Natural killer cell (primary cell): ENCODE data around the gene ZNF507. TPM values are rescaled to one million over a fixed set of nuclear protein-coding genes. Genes with fewer than 3 reads are reported as not detected.
A peak's percentile ranks its signal among the peaks of the same experiment; 100 is the strongest.

Source experiments
- ATAC-seq, 3 donors: fragments of 150-1000 bp in 2 of 3; fragments of 200-7000 bp in 1 of 3; cut with Tn5 transposase; 1 replicate in 1 of 3; 2 replicates in 2 of 3; pipeline ENCODE4 v1.10.0; 2021; ENCODE audit warnings: mild to moderate bottlenecking in 2 of 3, moderate library complexity in 2 of 3
- DNase-seq, 2 donors: peaks; one replicate each; pipeline versions ENCODE4 v3.0.0 to v3.0.0-alpha.2; 2013 to 2021; ENCODE audit warnings: mixed read lengths in 1 of 2
- H3K27ac ChIP-seq: one replicate; pipeline ENCODE4 v1.5.1; 2013; ENCODE audit warnings: mild to moderate bottlenecking, low read length
- H3K27me3 ChIP-seq: one replicate; pipeline ENCODE4 v1.6.1; 2013; ENCODE audit warnings: low read length; ENCODE audit not compliant: control insufficient read depth, insufficient read depth
- H3K36me3 ChIP-seq: one replicate; pipeline ENCODE4 v1.6.1; 2013; ENCODE audit warnings: low read length; ENCODE audit not compliant: control insufficient read depth, insufficient read depth
- H3K4me1 ChIP-seq: one replicate; pipeline ENCODE4 v1.6.1; 2013; ENCODE audit warnings: low read length; ENCODE audit not compliant: control insufficient read depth, insufficient read depth
- H3K4me3 ChIP-seq: one replicate; pipeline ENCODE4 v1.5.1; 2013; ENCODE audit warnings: low read length
- H3K9me3 ChIP-seq: one replicate; pipeline ENCODE4 v1.6.1; 2013; ENCODE audit warnings: low read length; ENCODE audit not compliant: control insufficient read depth, insufficient read depth
- H3K27ac Mint-ChIP-seq, 2 donors: one replicate each; pipeline ENCODE4 v1.8.0; 2022; ENCODE audit warnings: mild to moderate bottlenecking in 2 of 2, mixed read lengths in 2 of 2, moderate library complexity in 1 of 2
- H3K27me3 Mint-ChIP-seq, 2 donors: one replicate each; pipeline ENCODE4 v1.8.0; 2022; ENCODE audit warnings: low read depth in 2 of 2, mixed read lengths in 2 of 2
- H3K36me3 Mint-ChIP-seq: one replicate; pipeline ENCODE4 v1.8.0; 2022; ENCODE audit warnings: mixed read lengths
- H3K4me1 Mint-ChIP-seq, 2 donors: one replicate each; pipeline ENCODE4 v1.8.0; 2022; ENCODE audit warnings: mixed read lengths in 2 of 2
- H3K4me3 Mint-ChIP-seq: one replicate; pipeline ENCODE4 v1.8.0; 2022; ENCODE audit warnings: mild to moderate bottlenecking, moderate library complexity, mixed read lengths
- H3K9me3 Mint-ChIP-seq, 2 donors: one replicate each; pipeline ENCODE4 v1.8.0; 2022; ENCODE audit warnings: mixed read lengths in 2 of 2
- CTCF ChIP-seq: fragments of 200-600 bp; IDR thresholded peaks from one replicate; pipeline ENCODE4 v1.8.0; 2022; ENCODE audit warnings: antibody characterized with exemption
- WGBS: methylation state at CpG from one replicate; pipeline ENCODE4 v1.1.7; 2013; ENCODE audit warnings: missing lambda C conversion rate; ENCODE audit not compliant: insufficient coverage; 5-methylcytosine and 5-hydroxymethylcytosine counted together
- intact Hi-C: fragments of 100-400 bp; cut with micrococcal nuclease; formaldehyde crosslinking; loops from one replicate; pipeline ENCODE4 v1.14.2; 2022
- total RNA-seq, 4 donors: library from RNA; stranded (reverse); fragments of 120-200 nt in 1 of 4; gene quantifications; one replicate each; pipeline versions ENCODE4 v1.2.3 to v1.2.4, GENCODE V29; 2013 to 2022

ZNF507 gene
- total RNA-seq, 3 donors from 2014 or later (not counting 1 experiment from before 2014, with no cell fraction given): 27.9 to 34.6 (median 29.1) TPM

GRCh38 chr19:32380269-32380668 lies 34.9 kb downstream of the ZNF507 start:
- no peaks in the 10 kb centered on the region for H3K9me3 ChIP-seq
- Mint-ChIP-seq H3K27ac (peak overlapping the region; percentile 40 to 45), H3K36me3 (peaks cover 26% of the 10 kb centered on the region), H3K4me1 (peaks cover 0 to 6% of the 10 kb centered on the region in 2 donors), H3K4me3 (no peak overlapping the region), H3K9me3 (no peaks in the 10 kb centered on the region), H3K27me3 (no peaks in the 10 kb centered on the region)
- no peak overlapping the region for H3K27ac ChIP-seq
- intact Hi-C loops: no loop called here
- no peaks in the 10 kb centered on the region for H3K4me1 ChIP-seq
- DNase-seq: no peak
- ATAC-seq: no peak
- 96% methylated on average over 3 of the region's 3 CpGs for WGBS
- no peak for TF ChIP-seq CTCF
- peaks cover 37% of the 10 kb centered on the region for H3K36me3 ChIP-seq
- H3K4me3 ChIP-seq: no peak overlapping the region
- no peaks in the 10 kb centered on the region for H3K27me3 ChIP-seq

GRCh38 chr19:32387701-32388392 lies 42.4 kb downstream of the ZNF507 start:
- peaks cover 26% of the 10 kb centered on the region for H3K36me3 ChIP-seq
- TF ChIP-seq CTCF: no peak
- WGBS: 95% methylated on average over 5 of the region's 7 CpGs
- H3K4me1 Mint-ChIP-seq: peaks cover 0 to 2% of the 10 kb centered on the region in 2 donors
- no peak overlapping the region for H3K4me3 Mint-ChIP-seq
- no peak for ATAC-seq
- H3K4me1 ChIP-seq: no peaks in the 10 kb centered on the region
- DNase-seq: no peak
- no peaks in the 10 kb centered on the region for H3K27me3 ChIP-seq
- intact Hi-C loops: no loop called here
- peaks cover 4% of the 10 kb centered on the region for H3K36me3 Mint-ChIP-seq
- H3K27ac Mint-ChIP-seq: peak overlapping the region in 1 of 2 donors; percentile 13
- no peaks in the 10 kb centered on the region for H3K9me3 Mint-ChIP-seq
- H3K27ac ChIP-seq: no peak overlapping the region
- no peaks in the 10 kb centered on the region for H3K27me3 Mint-ChIP-seq
- no peaks in the 10 kb centered on the region for H3K9me3 ChIP-seq
- H3K4me3 ChIP-seq: no peak overlapping the region

- no peak for ATAC-seq
- H3K27me3 Mint-ChIP-seq: no peaks in the 10 kb centered on the region
- H3K27ac Mint-ChIP-seq: no peak overlapping the region
- H3K4me1 Mint-ChIP-seq: no peaks in the 10 kb centered on the region
- Histone ChIP-seq H3K4me1 (no peaks in the 10 kb centered on the region), H3K27ac (no peak overlapping the region), H3K9me3 (no peaks in the 10 kb centered on the region), H3K36me3 (peaks cover 20% of the 10 kb centered on the region), H3K4me3 (no peak overlapping the region), H3K27me3 (no peaks in the 10 kb centered on the region)
- DNase-seq: no peak
- no peaks in the 10 kb centered on the region for H3K36me3 Mint-ChIP-seq
- intact Hi-C loops: no loop called here
- no peak for TF ChIP-seq CTCF
- 100% methylated on average over 2 of the region's 3 CpGs for WGBS
- H3K4me3 Mint-ChIP-seq: no peak overlapping the region
- H3K9me3 Mint-ChIP-seq: no peaks in the 10 kb centered on the region
Measured at GRCh38 chr19:32388393-32388855, 43.0 kb downstream of the ZNF507 start.

GRCh38 chr19:32392901-32393300 lies 47.5 kb downstream of the ZNF507 start:
- intact Hi-C loops: no loop called here
- H3K36me3 Mint-ChIP-seq: no peaks in the 10 kb centered on the region
- no peak overlapping the region for H3K4me3 Mint-ChIP-seq
- WGBS: 100% methylated on average over 2 of the region's 3 CpGs
- H3K9me3 ChIP-seq: no peaks in the 10 kb centered on the region
- DNase-seq: no peak
- no peak overlapping the region for H3K27ac ChIP-seq
- no peaks in the 10 kb centered on the region for H3K4me1 ChIP-seq
- no peaks in the 10 kb centered on the region for H3K27me3 ChIP-seq
- H3K36me3 ChIP-seq: no peaks in the 10 kb centered on the region
- no peaks in the 10 kb centered on the region for H3K27me3 Mint-ChIP-seq
- no peak overlapping the region for H3K27ac Mint-ChIP-seq
- ATAC-seq: no peak
- no peak for TF ChIP-seq CTCF
- H3K9me3 Mint-ChIP-seq: no peaks in the 10 kb centered on the region
- H3K4me1 Mint-ChIP-seq: no peaks in the 10 kb centered on the region
- no peak overlapping the region for H3K4me3 ChIP-seq
